H9 (cell line): Measurements from ENCODE around the gene ZNF503. TPM values are rescaled to one million over a fixed set of nuclear protein-coding genes. Genes with fewer than 3 reads are reported as not detected.

ENCODE experiments used
- DNase-seq: peaks from one replicate; pipeline ENCODE4 v3.0.0-alpha.2; 2017
- H2AFZ ChIP-seq: one replicate; pipeline ENCODE4 v1.6.1; 2013; ENCODE audit warnings: mild to moderate bottlenecking, low read length, control low read depth, moderate library complexity
- H2AK5ac ChIP-seq: 2 replicates; pipeline ENCODE4 v1.6.1; 2013; ENCODE audit warnings: low read length, control low read depth, mixed read lengths; ENCODE audit not compliant: insufficient read length
- H2BK120ac ChIP-seq: one replicate; pipeline ENCODE4 v1.6.1; 2013; ENCODE audit warnings: low read depth, mild to moderate bottlenecking, low read length, control low read depth, inconsistent platforms; ENCODE audit not compliant: poor library complexity, severe bottlenecking
- H2BK12ac ChIP-seq: 2 replicates; pipeline ENCODE4 v1.6.1; 2013; ENCODE audit warnings: low read length, control low read depth, mixed read lengths, low read depth; ENCODE audit not compliant: insufficient read length
- H2BK15ac ChIP-seq: 2 replicates; pipeline ENCODE4 v1.6.1; 2013; ENCODE audit warnings: low read depth, low read length, control low read depth
- H2BK20ac ChIP-seq: one replicate; pipeline ENCODE4 v1.6.1; 2013; ENCODE audit warnings: low read depth, mild to moderate bottlenecking, low read length, control low read depth, inconsistent platforms; ENCODE audit not compliant: poor library complexity, severe bottlenecking
- H2BK5ac ChIP-seq: 2 replicates; pipeline ENCODE4 v1.6.1; 2013; ENCODE audit warnings: low read length, control low read depth, mixed read lengths; ENCODE audit not compliant: insufficient read length
- H3K14ac ChIP-seq: 2 replicates; pipeline ENCODE4 v1.6.1; 2013; ENCODE audit warnings: low read length, control low read depth; ENCODE audit not compliant: insufficient read depth
- H3K18ac ChIP-seq: 2 replicates; pipeline ENCODE4 v1.6.1; 2013; ENCODE audit warnings: low read depth, mild to moderate bottlenecking, mixed read lengths, low read length, control low read depth; ENCODE audit not compliant: insufficient read length
- H3K23ac ChIP-seq: 2 replicates; pipeline ENCODE4 v1.6.1; 2013; ENCODE audit warnings: low read length, control low read depth, mixed read lengths, low read depth; ENCODE audit not compliant: insufficient read length
- H3K23me2 ChIP-seq: 2 replicates; pipeline ENCODE4 v1.6.1; 2013; ENCODE audit warnings: low read depth, mild to moderate bottlenecking, mixed read lengths, low read length, control low read depth; ENCODE audit not compliant: insufficient read length, poor library complexity, severe bottlenecking
- H3K27ac ChIP-seq: 2 replicates; pipeline ENCODE4 v1.5.1; 2013; ENCODE audit warnings: low read length, control low read depth, mixed read lengths, low read depth; ENCODE audit not compliant: insufficient read length
- H3K27me3 ChIP-seq: 2 replicates; pipeline ENCODE4 v1.6.1; 2013; ENCODE audit warnings: low read length, control low read depth, inconsistent platforms; ENCODE audit not compliant: insufficient read depth
- H3K4ac ChIP-seq: 2 replicates; pipeline ENCODE4 v1.6.1; 2013; ENCODE audit warnings: low read depth, mild to moderate bottlenecking, control low read depth, inconsistent platforms, low read length, moderate library complexity
- H3K4me1 ChIP-seq: 2 replicates; pipeline ENCODE4 v1.6.1; 2013; ENCODE audit warnings: low read length, control low read depth, inconsistent platforms; ENCODE audit not compliant: insufficient read depth
- H3K4me2 ChIP-seq: 2 replicates; pipeline ENCODE4 v1.6.1; 2013; ENCODE audit warnings: low read length, control low read depth, mixed read lengths; ENCODE audit not compliant: insufficient read length, insufficient read depth
- H3K56ac ChIP-seq: 2 replicates; pipeline ENCODE4 v1.6.1; 2013; ENCODE audit warnings: low read depth, mild to moderate bottlenecking, mixed read lengths, low read length, control low read depth; ENCODE audit not compliant: insufficient read length
- H3K79me1 ChIP-seq: 2 replicates; pipeline ENCODE4 v1.6.1; 2013; ENCODE audit warnings: low read depth, mild to moderate bottlenecking, moderate library complexity, low read length, control low read depth, inconsistent platforms; ENCODE audit not compliant: insufficient read depth, poor library complexity, severe bottlenecking
- H3K79me2 ChIP-seq: 2 replicates; pipeline ENCODE4 v1.6.1; 2013; ENCODE audit warnings: low read length, control low read depth, inconsistent platforms; ENCODE audit not compliant: insufficient read depth
- H3K9ac ChIP-seq: 2 replicates; pipeline ENCODE4 v1.6.1; 2013; ENCODE audit warnings: low read length, control low read depth, mixed read lengths; ENCODE audit not compliant: insufficient read length; ENCODE audit errors: extremely low read depth
- H3K9me3 ChIP-seq: one replicate; pipeline ENCODE4 v1.6.1; 2013; ENCODE audit warnings: low read depth, low read length, inconsistent platforms; ENCODE audit not compliant: control insufficient read depth
- H3T11ph ChIP-seq: one replicate; pipeline ENCODE4 v1.6.1; 2013; ENCODE audit warnings: mild to moderate bottlenecking, low read length, control low read depth, inconsistent platforms
- H4K20me1 ChIP-seq: one replicate; pipeline ENCODE4 v1.6.1; 2013; ENCODE audit not compliant: control insufficient read depth, insufficient read length, insufficient read depth
- H4K5ac ChIP-seq: 2 replicates; pipeline ENCODE4 v1.6.1; 2013; ENCODE audit warnings: low read depth, mild to moderate bottlenecking, mixed read lengths, low read length, control low read depth; ENCODE audit not compliant: insufficient read length
- H4K8ac ChIP-seq: replicated peaks from 2 replicates; pipeline ENCODE4 v1.6.1; 2013; ENCODE audit warnings: low read length, control low read depth, mixed read lengths, low read depth; ENCODE audit not compliant: insufficient read length
- H4K91ac ChIP-seq: 2 replicates; pipeline ENCODE4 v1.6.1; 2013; ENCODE audit warnings: low read depth, mild to moderate bottlenecking, moderate library complexity, mixed read lengths, low read length, control low read depth; ENCODE audit not compliant: insufficient read length
- H3K27ac Mint-ChIP-seq, 3 experiments: 2 replicates in 2 of 3; 3 replicates in 1 of 3; pipeline ENCODE4 v1.8.0; 2020 to 2021; ENCODE audit warnings: mixed read lengths in 3 of 3, mild to moderate bottlenecking in 1 of 3, moderate library complexity in 1 of 3
- H3K27me3 Mint-ChIP-seq: 2 replicates; pipeline ENCODE4 v1.8.0; 2021; ENCODE audit warnings: low read depth, mild to moderate bottlenecking, moderate library complexity, mixed read lengths
- H3K36me3 Mint-ChIP-seq, 3 experiments: 2 replicates in 2 of 3; 3 replicates in 1 of 3; pipeline ENCODE4 v1.8.0; 2020 to 2021; ENCODE audit warnings: low read depth in 3 of 3, mixed read lengths in 3 of 3; ENCODE audit not compliant: insufficient read depth in 1 of 3
- H3K4me1 Mint-ChIP-seq, 2 experiments: 2 replicates each; pipeline ENCODE4 v1.8.0; 2020; ENCODE audit warnings: mixed read lengths in 2 of 2
- H3K4me3 Mint-ChIP-seq, 2 experiments: 2 replicates in 1 of 2; 3 replicates in 1 of 2; pipeline ENCODE4 v1.8.0; 2020 to 2021; ENCODE audit warnings: mild to moderate bottlenecking in 2 of 2, mixed read lengths in 2 of 2, moderate library complexity in 1 of 2
- H3K9me3 Mint-ChIP-seq, 2 experiments: 2 replicates in 1 of 2; 3 replicates in 1 of 2; pipeline ENCODE4 v1.8.0; 2020; ENCODE audit warnings: mild to moderate bottlenecking in 2 of 2, mixed read lengths in 2 of 2, moderate library complexity in 1 of 2
- WGBS: extraction: QIAGEN DNeasy Blood & Tissue Kit; methylation state at CpG from one replicate; pipeline ENCODE4 v1.1.7; 2013; ENCODE audit warnings: missing lambda C conversion rate, low lambda C conversion rate, mixed read lengths; ENCODE audit not compliant: insufficient read length; ENCODE audit errors: extremely low coverage; 5-methylcytosine and 5-hydroxymethylcytosine counted together
- total RNA-seq: library from RNA; stranded (reverse); gene quantifications from 2 replicates; pipeline ENCODE4 v1.2.1, GENCODE V29; 2021
- TF ChIP-seq, protein P1 (sequence below): fragments of 200-600 bp; sonication (generic); conservative IDR thresholded peaks from 3 replicates; pipeline ENCODE4 v1.8.0; 2021; ENCODE audit warnings: antibody characterized with exemption, mild to moderate bottlenecking

ZNF503 gene
- total RNA-seq, 1 experiment from 2014 or later: 0.09 TPM

DNA sequence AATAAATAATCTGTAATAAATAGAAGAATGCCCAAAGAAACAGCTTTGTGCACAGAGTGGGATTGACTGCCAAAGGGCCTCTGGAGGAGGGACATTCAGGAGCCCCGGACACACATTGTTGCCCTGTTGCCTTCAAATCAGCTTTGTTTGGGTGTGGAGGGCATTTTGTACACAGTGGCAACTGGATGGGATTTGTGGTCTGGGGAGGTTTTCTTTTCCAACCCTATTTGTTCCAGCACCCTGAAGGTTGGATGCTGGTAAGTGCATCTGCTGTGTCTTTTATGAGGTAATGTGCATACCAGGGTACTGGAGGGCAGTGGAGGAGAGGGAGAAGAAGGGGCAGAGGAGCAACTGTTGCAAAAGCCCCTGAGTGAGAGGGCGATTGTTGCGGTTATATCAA, 36.1 kb upstream of the ZNF503 start:
- Histone ChIP-seq H3K23me2 (no peaks in the 10 kb centered on the region), H4K91ac (no peak overlapping the region), H3K18ac (no peak overlapping the region), H2BK5ac (no peak overlapping the region), H3K14ac (no peak overlapping the region), H3K4me2 (no peak overlapping the region), H3K27ac (no peak overlapping the region), H3K9ac (no peak overlapping the region), H2AFZ (no peak overlapping the region), H3K4ac (no peak overlapping the region), H3K79me2 (no peaks in the 10 kb centered on the region), H4K8ac (no peak overlapping the region), H2AK5ac (no peak overlapping the region), H4K20me1 (no peaks in the 10 kb centered on the region), H3K79me1 (no peaks in the 10 kb centered on the region), H2BK120ac (no peak overlapping the region), H4K5ac (no peak overlapping the region), H2BK12ac (no peak overlapping the region), H2BK15ac (no peak overlapping the region), H3K4me1 (peaks cover 2% of the 10 kb centered on the region; the same call in 1 of the 2 replicates), H2BK20ac (no peak overlapping the region), H3K9me3 (no peaks in the 10 kb centered on the region), H3K27me3 (peaks cover 31% of the 10 kb centered on the region), H3K23ac (no peak overlapping the region), H3T11ph (no peak overlapping the region), H3K56ac (no peak overlapping the region)
- H3K4me3 Mint-ChIP-seq: no peak overlapping the region
- H3K9me3 Mint-ChIP-seq: peaks cover 0 to 5% of the 10 kb centered on the region in 2 experiments; a peak in 2 of 5 replicates
- no peaks in the 10 kb centered on the region; a peak in 1 of 7 replicates for H3K36me3 Mint-ChIP-seq
- no peak for DNase-seq
- no CpG with 5 or more reads among the region's 3 CpGs for WGBS
- peaks cover 16 to 23% of the 10 kb centered on the region in 2 experiments for H3K4me1 Mint-ChIP-seq
- TF ChIP-seq, protein P1, sequence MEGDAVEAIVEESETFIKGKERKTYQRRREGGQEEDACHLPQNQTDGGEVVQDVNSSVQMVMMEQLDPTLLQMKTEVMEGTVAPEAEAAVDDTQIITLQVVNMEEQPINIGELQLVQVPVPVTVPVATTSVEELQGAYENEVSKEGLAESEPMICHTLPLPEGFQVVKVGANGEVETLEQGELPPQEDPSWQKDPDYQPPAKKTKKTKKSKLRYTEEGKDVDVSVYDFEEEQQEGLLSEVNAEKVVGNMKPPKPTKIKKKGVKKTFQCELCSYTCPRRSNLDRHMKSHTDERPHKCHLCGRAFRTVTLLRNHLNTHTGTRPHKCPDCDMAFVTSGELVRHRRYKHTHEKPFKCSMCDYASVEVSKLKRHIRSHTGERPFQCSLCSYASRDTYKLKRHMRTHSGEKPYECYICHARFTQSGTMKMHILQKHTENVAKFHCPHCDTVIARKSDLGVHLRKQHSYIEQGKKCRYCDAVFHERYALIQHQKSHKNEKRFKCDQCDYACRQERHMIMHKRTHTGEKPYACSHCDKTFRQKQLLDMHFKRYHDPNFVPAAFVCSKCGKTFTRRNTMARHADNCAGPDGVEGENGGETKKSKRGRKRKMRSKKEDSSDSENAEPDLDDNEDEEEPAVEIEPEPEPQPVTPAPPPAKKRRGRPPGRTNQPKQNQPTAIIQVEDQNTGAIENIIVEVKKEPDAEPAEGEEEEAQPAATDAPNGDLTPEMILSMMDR: no peak
- H3K27ac Mint-ChIP-seq: no peak overlapping the region
- peaks cover 88% of the 10 kb centered on the region for H3K27me3 Mint-ChIP-seq
